ENCODE measurements around the gene FAM3D. TPM values are rescaled to one million over a fixed set of nuclear protein-coding genes. Genes with fewer than 3 reads are reported as not detected.

Gene FAM3D
- polyA plus RNA-seq, 1 donor (not counting 4 experiments of a cell fraction or from before 2014, with no cell fraction given), result not detected

GRCh38 chr3:58596834-58597518 is 69.6 kb downstream of the FAM3D start:
- Histone ChIP-seq H3K4me1 (ENCODE audit: control insufficient read depth, extremely low read depth, insufficient read depth, low read length) (no peaks in the 10 kb centered on the region), H3K4me2 (ENCODE audit: control insufficient read depth, extremely low read depth, insufficient read depth, low read depth, low read length) (no peak overlapping the region), H3K9me1 (ENCODE audit: control insufficient read depth, extremely low read depth, insufficient read depth, low read length) (no peaks in the 10 kb centered on the region), H2AFZ (ENCODE audit: control insufficient read depth, low read length) (no peak overlapping the region), H4K20me1 (ENCODE audit: control insufficient read depth, extremely low read depth, insufficient read depth, low read length) (no peaks in the 10 kb centered on the region), H3K79me2 (ENCODE audit: control insufficient read depth, insufficient read depth, low read length) (no peaks in the 10 kb centered on the region), H3K9ac (ENCODE audit: control insufficient read depth, extremely low read depth, insufficient read depth, low read length) (no peak overlapping the region), H3K27ac (ENCODE audit: control insufficient read depth, insufficient read depth, low read length) (no peak overlapping the region), H3K4me3 (ENCODE audit: control insufficient read depth in 2 of 3, extremely low read depth in 1 of 3, insufficient read depth in 2 of 3, low read depth in 1 of 3, low read length in 3 of 3) (no peak overlapping the region), H3K36me3 (ENCODE audit: control insufficient read depth in 2 of 2, extremely low read depth in 1 of 2, insufficient read depth in 2 of 2, low read length in 2 of 2) (no peaks in the 10 kb centered on the region), H3K27me3 (ENCODE audit: control insufficient read depth, extremely low read depth, insufficient read depth, low read length) (no peaks in the 10 kb centered on the region), H3K9me3 (ENCODE audit: control insufficient read depth, low read depth, low read length) (no peaks in the 10 kb centered on the region)
- no peak for DNase-seq (ENCODE audit: low read depth, low spot score)
- dilution Hi-C loops (cut with MboI; ENCODE audit: extremely low pct_ligation_motif_present, low sequenced_read_pairs), result no loop called here
- FAIRE-seq, result no peak
- TF ChIP-seq CTCF (optimal IDR thresholded peaks at IDR 0.05 in 1 of 3, IDR thresholded peaks at IDR 0.05 in 1 of 3, conservative IDR thresholded peaks at IDR 0.05 in 1 of 3; ENCODE audit: extremely low read depth in 1 of 3, insufficient read depth in 2 of 3, low read length in 3 of 3) (no peak), EZH2 (IDR thresholded peaks at IDR 0.05; ENCODE audit: low read length) (no peak)

DNA sequence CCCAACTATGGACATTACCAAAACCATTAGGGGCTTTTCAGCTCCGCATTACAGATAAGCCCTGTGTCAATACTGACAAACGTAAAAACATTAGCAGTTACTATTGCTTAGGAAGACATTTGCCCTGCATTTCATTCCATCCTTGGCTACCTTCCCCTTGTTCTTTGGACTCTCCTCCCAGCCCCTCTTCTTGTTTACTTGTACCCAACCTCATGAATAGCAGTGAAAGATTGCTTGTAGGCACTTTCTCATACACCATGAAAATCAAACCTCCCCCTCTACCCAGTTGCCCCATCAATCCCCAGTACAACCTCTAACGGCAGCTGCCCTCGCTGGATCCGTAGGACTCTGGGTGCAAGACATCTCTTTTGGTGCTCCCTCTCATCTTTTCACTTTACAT is 72.5 kb downstream of the FAM3D start:
- no peak overlapping the region for H3K9ac ChIP-seq (ENCODE audit: control insufficient read depth, extremely low read depth, insufficient read depth, low read length)
- H3K79me2 ChIP-seq (ENCODE audit: control insufficient read depth, insufficient read depth, low read length), result no peaks in the 10 kb centered on the region
- H3K36me3 ChIP-seq (ENCODE audit: control insufficient read depth in 2 of 2, extremely low read depth in 1 of 2, insufficient read depth in 2 of 2, low read length in 2 of 2), result no peaks in the 10 kb centered on the region
- H3K27ac ChIP-seq (ENCODE audit: control insufficient read depth, insufficient read depth, low read length), result no peak overlapping the region
- DNase-seq (ENCODE audit: low read depth, low spot score), result no peak
- dilution Hi-C loops (cut with MboI; ENCODE audit: extremely low pct_ligation_motif_present, low sequenced_read_pairs), result no loop called here
- no peaks in the 10 kb centered on the region for H3K27me3 ChIP-seq (ENCODE audit: control insufficient read depth, extremely low read depth, insufficient read depth, low read length)
- no peaks in the 10 kb centered on the region for H3K9me1 ChIP-seq (ENCODE audit: control insufficient read depth, extremely low read depth, insufficient read depth, low read length)
- no peaks in the 10 kb centered on the region for H3K9me3 ChIP-seq (ENCODE audit: control insufficient read depth, low read depth, low read length)
- TF ChIP-seq EZH2 (IDR thresholded peaks at IDR 0.05; ENCODE audit: low read length), result no peak
- TF ChIP-seq CTCF (optimal IDR thresholded peaks at IDR 0.05 in 1 of 3, IDR thresholded peaks at IDR 0.05 in 1 of 3, conservative IDR thresholded peaks at IDR 0.05 in 1 of 3; ENCODE audit: extremely low read depth in 1 of 3, insufficient read depth in 2 of 3, low read length in 3 of 3), result no peak
- no peaks in the 10 kb centered on the region for H3K4me1 ChIP-seq (ENCODE audit: control insufficient read depth, extremely low read depth, insufficient read depth, low read length)
- no peak overlapping the region for H3K4me3 ChIP-seq (ENCODE audit: control insufficient read depth in 2 of 3, extremely low read depth in 1 of 3, insufficient read depth in 2 of 3, low read depth in 1 of 3, low read length in 3 of 3)
- no peaks in the 10 kb centered on the region for H4K20me1 ChIP-seq (ENCODE audit: control insufficient read depth, extremely low read depth, insufficient read depth, low read length)
- H3K4me2 ChIP-seq (ENCODE audit: control insufficient read depth, extremely low read depth, insufficient read depth, low read depth, low read length), result no peak overlapping the region
- no peak for FAIRE-seq
- H2AFZ ChIP-seq (ENCODE audit: control insufficient read depth, low read length), result no peak overlapping the region

Data from keratinocyte (primary cell).